AML-193 (cell line): ENCODE measurements around the gene PLA2G2E.

ENCODE experiments used
- DNase-seq, 2 experiments: peaks; one replicate each; lab custom pipeline; 2025; lab: John Stamatoyannopoulos, UW

PLA2G2E gene, protein sequence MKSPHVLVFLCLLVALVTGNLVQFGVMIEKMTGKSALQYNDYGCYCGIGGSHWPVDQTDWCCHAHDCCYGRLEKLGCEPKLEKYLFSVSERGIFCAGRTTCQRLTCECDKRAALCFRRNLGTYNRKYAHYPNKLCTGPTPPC

DNA sequence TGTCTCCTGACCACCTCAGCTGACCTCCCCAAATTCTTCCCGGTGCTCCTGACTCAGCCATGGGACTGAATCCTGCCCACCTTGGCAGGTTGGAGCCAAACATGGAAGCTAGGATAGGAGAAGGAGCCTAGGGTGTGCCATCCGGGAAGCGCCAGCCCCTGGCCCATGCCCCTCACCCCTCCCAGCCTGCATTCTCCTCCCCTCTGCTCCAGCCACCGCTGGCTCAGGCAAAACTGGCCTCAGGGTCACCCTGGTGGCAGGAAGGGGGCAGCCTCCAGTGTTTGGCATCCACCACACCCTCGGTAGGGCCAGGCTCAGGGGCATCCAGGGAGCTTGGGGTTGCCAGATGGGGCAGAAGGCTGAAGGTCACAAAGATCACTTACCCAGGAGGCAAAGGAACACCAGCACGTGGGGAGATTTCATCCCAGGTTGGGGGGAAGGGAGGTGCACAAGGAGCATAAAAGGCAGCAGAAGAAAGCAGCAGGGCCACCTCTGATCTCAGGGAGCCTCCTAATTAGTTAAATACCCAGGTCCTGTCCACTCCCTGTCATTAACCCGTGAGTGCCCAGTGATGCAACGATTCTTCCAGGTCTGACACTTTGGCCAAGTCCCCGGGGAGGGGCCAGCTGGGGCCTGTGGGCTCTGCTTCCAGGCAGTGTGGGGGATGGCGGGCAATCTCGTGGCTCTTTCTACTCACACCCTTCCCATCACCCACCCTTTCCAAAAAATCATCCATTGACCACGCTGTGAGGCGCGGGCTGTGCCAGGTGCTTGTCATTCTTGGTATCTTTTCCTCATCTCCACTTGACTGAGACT is at the start of gene PLA2G2E:
Gene PLA2G2E (minus strand): TSS at position 481 of the 816 bp plus-strand sequence. CDS start 58 bp downstream, at position 423.
- no peak for DNase-seq

- DNase-seq, result no peak
Measured at GRCh38 chr1:19971664-19972063, 48.2 kb upstream of the PLA2G2E start.

DNA sequence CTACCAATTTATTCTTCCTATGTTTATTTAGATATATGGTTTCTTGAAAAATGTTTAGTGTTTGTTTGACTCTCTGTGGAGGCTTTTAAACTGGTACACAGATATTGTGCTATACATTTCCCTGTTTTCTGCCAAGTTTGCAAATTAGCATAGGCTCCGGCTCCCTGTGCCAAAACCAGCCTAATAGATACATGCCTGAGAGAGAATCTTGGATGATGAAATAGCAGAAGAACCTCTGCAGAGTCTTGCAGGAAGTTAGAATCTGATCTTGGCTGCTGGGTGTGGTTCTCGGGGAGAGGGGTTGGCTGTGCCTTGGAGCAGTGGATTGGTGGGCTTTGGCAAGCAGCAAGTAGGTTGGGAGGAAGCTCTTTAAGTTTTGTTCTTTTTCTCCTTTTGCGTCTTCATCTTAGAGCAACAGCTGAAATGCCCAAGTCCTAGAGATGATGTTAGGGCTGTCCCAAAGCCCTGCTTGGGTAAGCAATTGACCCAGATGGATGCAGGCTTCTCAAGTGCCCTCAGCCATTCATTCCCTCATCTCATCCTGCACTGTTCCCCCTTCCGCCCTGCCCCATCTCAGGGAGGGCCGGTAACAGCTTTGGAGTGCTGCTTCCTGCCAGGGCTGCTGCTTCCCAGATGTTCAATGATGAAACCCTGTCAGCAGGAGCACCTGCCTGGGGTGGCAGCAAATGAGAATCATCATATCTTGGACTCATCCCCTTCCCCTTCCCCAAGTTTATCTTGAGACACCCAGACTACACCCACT is 46.7 kb upstream of the PLA2G2E start:
- DNase-seq, result no peak

- no peak for DNase-seq
Measured at GRCh38 chr1:19967808-19968207, 44.4 kb upstream of the PLA2G2E start.

DNA sequence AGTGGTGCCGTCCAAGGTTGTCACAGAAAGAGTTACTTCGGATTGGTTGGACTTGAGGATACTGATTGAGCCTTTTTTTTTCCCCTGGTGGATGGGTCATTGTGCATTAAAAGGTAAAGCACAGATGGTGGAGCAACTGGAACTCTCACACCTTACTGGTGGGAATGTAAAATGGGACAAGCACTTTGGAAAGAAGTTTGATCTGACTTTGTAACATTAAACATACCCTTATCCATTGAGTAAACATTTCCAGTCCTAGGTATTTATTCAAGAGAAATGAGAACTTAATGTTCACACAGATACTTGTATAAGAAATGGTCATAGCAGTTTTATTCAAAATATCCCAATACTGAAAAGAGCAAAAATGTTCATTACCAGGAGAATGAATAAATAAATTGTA is 41.1 kb upstream of the PLA2G2E start:
- no peak for DNase-seq

GRCh38 chr1:19963636-19964035 is 40.2 kb upstream of the PLA2G2E start:
- DNase-seq, result no peak

GRCh38 chr1:19960591-19960990 is 37.2 kb upstream of the PLA2G2E start:
- DNase-seq, result no peak

DNA sequence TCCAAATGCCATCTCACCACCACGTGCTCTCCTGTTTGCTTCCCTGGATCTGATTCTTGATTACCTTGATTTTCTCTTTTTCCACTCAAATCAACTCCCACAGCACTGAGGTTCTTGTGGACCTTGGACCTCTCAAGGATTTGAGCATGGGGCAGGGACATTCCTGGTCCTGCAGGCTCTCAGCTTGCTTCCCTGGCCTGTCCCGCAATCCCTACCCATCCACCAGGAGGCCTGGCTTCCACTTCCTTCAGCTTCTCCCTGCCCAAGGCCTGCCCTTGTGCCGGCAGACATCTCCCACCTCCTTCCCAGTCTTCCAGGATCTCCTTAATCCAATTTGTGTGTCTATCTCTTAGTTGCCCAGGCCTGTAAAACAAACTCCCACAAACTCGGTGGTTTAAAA is 34.4 kb upstream of the PLA2G2E start:
- no peak for DNase-seq

DNA sequence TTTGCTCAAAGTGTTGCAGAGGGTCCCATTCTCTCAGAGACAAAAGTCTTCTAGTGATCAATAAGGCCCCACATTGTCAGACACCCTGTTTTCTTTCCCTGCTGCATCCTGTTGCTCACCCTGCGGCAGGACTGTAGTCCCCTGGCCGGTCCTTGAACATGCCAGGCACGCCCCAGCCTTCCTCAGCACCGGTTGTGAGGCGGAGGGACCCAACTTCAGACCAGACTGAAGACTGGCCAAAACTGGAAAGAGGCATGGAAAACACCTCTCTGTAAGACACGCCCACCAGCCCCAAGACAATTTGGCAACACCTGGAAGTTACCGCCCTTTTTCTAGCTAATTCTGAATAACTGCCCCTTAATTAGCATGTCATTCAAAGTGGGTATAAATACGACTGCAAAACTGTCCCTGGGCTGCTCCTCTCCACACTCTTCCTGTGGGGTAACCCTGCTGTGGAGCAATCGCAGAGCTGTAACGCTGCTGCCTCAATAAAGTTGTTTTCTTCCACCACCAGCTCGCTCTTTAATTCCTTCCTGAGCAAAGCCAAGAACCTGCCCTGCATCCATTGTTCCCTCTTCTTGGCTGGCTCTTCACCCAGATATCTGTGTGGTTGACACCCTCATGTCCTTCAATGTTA is 32.2 kb upstream of the PLA2G2E start:
- no peak for DNase-seq

DNA sequence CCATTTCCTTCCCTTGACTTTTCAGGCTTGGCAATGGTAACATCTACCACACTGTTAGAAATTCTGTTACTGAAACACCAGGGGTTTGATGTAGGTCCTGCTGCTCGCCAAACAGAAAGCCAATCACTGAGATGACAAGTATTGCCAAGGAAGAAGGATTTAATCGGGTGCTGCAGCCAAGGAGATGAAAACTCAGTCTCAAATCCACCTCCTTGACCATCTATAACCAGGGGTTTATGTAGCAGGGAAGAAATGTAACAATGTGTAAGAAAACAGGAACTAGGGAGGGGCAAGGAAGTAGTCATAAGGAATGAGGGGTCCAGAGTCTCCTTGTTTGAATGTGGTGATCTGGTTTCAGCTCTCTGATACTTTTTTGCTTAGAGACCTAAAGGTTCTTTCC is 30.6 kb upstream of the PLA2G2E start:
- no peak for DNase-seq

DNA sequence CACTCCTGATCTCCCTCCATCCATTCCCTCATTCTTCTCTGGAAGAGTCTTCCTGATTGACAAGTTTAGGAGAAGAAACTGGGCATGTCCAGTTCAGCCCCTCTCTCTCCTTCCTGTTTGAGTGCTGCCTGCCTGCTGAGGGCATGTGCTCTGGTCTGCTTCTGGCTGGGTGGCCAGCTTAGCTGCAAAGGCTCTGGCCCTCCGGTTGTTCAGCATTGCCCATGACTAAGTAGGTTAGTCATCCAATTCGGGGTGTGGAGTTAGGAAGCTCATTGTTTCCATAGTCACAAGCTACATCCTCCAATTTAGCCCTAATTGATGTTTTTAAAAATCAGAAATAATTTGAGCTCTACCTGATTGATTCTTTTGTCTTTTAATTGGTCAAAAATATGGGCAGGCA is 25.6 kb upstream of the PLA2G2E start:
- no peak for DNase-seq

GRCh38 chr1:19946971-19947370 is 23.6 kb upstream of the PLA2G2E start:
- DNase-seq, result no peak

DNA sequence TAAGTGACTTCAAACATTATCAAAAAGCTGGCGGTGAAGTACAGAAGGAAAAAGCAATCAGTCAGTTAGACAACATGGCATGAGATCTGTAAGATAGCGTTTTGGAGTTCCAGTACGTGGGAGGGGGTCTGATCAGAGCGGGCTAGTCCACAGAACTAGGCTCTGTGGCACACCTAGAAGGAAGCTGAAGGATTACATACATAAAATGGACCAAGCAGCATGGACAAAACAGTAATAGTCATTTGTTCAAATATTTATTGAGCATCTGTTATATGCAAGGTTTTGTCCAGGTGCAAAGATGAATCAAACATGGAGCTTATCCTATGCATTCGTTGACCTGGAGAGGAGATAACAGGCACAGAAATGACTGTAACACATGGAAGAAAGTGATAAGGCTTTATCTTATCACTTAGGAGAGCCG is 22.9 kb upstream of the PLA2G2E start:
- no peak for DNase-seq

DNA sequence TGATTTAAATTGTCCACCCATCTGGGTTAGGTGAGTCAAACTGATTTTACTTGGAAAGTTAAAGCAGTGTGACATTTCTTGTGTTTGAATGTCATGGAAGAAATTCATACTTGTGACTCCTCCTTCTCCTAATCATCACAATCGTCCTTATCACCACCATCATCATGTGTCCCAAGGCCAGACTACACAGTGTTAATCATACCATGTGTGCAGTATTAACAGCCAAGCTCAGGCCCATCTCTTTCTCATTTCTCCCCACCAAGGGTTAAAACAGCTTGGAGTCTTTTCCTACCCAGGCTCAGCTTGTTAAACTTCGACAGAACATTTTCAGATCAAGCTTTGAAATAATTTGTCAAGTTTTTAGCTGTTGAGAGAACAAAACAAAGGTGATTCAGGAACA is 22.5 kb upstream of the PLA2G2E start:
- no peak for DNase-seq

GRCh38 chr1:19942657-19943056 is 19.2 kb upstream of the PLA2G2E start:
- DNase-seq, result no peak

- no peak for DNase-seq
Measured at GRCh38 chr1:19942088-19942487, 18.7 kb upstream of the PLA2G2E start.

GRCh38 chr1:19941206-19941568 is 17.8 kb upstream of the PLA2G2E start:
- DNase-seq, result no peak

DNA sequence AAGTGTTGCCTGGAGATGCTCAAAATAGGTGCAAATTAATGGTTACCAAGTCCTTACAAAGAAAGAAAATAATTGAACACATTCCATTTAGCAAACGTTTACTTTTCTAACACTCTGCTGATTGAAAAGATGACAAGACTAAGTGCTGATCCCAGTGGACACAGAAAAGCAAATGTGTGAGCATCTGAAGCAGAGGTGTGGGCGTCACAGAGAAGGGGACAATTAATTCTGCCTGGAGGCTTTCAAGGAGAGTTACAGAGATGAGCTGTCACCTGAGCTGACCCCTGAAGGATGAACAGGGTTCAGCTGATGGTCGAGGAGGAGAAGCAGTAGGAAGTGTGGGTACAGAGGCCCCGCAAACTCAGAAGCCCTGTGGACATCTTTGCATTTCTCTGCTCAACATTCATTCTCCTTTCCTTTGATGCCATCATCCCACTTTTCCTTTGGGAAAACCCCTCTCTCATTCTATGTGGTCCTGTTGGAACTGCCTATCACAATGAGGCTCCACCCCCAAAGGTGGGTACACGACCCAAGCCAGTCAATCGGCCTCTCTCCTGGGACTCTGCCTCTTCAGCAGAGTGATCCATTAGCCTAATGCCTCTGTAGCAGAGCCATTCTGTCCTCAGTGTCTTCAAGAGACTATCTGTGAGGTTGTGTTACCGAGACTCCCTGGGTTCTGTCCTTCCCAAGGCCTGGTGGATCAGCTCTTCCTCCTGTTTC is 17.2 kb upstream of the PLA2G2E start:
- no peak for DNase-seq

DNA sequence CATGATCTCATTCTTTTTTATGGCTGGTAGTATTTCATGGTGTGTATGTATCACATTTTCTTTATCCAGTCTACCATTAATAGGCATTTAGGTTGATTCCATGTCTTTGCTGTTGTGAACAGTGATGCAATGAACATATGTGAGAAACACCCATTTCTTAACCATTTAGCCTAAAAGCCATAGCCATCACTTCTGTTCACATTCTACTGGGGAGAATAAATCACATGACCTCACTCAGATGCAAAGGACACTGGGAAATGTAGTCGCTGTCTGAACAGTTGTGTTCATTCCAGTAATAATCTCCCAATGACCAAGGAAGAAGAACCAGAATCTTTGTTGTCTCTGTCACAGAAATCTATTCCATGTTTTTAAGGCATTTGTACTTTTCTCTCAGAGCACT is 15.1 kb upstream of the PLA2G2E start:
- DNase-seq, result no peak

GRCh38 chr1:19936061-19936750 is 12.8 kb upstream of the PLA2G2E start:
- DNase-seq, result no peak

GRCh38 chr1:19934336-19934735 is 10.9 kb upstream of the PLA2G2E start:
- DNase-seq, result no peak
